HUDEP-2 (cell line): ENCODE data around the gene ATG16L1.

Experiments
- DNase-seq, 76 experiments: peaks; one replicate each; lab custom pipeline; 2025; ENCODE audit not compliant: unreplicated experiment in 76 of 76; lab: John Stamatoyannopoulos, UW

ATG16L1 gene

DNA sequence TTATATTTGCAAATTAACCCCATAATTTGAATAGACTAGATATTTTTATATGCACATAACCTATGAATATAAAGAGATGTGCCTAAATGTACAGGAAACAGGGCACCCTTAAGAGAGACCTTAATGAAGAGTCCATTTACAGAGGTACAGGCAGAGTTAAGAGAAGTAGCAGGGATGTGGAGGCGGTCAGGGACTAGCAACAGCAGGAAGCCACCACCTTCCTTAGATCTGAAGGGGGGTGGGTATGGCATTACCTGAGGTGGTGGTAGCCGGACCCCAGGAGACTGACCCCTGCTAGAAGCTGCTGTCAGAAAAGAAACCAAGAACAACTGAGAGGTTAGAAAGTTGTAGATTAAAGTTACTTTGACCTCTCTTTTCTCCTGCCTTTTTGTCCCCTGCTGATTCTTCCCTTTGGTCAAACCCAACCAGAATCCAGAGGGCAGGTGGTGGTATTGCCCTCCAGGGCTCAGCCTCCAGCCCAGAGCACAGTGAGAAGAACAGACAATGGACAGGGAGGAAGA is 24.9 kb upstream of the ATG16L1 start:
- DNase-seq: no peak

DNA sequence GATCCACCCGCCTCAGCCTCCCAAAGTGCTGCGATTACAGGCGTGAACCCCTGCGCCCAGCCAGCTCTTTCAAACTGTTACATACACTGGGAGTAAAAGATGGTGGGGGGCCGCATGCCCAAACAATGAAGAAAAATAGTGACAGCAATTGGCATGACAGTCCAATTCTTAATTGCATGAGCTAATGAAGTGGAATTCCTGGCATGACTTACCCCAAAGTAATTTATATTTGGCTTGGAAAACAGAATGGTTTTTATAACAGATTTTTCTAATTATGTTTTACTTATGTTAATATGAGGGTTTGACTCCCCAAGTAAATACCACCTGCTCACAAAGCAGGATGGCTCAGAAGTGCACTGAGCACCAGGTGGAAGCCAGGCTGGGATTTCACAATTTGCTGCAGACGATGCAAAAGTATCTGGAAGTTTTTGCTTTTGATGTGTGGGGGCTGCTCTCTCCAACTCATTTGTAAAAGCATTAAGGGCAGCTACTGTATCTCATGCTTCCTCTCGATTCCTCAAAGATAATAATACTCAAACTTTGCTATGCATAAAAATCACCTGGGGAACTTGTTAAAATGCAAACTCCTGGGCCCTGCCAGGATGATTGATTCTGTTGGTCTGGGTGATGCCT is 24.0 kb upstream of the ATG16L1 start:
- no peak for DNase-seq

DNA sequence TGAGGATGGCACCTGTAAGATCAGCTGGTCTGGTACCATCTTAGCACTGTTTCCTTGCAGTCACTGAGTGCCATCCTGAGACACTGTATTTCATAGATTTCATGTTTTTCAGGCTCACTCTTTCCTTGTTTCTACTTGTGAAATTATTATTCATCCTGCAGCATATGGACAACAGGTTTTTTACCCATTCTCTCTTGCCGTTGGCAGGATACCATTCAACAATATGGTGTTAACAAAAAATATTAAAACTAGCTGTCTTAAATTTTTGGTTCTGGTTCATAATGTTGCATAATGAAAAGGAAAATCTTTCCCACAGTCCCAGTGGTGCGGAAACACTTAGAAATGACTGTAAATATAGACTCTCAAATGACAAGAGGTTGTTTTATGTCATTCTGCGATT is 23.1 kb upstream of the ATG16L1 start:
- DNase-seq: no peak

DNA sequence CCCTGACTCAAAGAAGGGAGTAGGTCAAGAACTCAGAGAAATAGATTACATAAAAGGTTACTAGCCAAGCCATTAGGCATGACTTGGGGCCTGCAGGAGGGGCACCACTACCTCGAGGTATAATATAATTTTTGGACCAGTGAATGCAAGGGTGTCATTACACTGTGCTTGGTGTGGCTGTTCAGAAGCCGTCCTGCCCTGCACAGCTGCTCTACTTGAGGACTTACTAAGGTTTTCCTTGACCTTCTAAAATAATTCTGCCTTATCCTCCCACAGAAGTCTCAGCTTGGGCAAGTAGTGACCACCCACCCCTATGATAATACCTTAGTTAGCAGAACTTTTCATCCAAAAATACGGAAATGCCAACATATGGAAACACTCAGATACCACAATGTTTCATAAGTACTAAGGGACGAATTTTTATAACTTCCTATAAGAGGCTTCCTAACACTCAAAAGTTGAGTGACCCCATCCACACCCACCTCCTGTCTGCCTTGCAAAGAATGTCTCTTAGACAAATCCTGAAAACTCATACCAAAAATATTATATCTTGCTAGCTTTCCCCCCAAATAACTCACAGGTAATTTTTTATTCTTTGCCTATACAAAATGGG is 17.7 kb upstream of the ATG16L1 start:
- no peak for DNase-seq

DNA sequence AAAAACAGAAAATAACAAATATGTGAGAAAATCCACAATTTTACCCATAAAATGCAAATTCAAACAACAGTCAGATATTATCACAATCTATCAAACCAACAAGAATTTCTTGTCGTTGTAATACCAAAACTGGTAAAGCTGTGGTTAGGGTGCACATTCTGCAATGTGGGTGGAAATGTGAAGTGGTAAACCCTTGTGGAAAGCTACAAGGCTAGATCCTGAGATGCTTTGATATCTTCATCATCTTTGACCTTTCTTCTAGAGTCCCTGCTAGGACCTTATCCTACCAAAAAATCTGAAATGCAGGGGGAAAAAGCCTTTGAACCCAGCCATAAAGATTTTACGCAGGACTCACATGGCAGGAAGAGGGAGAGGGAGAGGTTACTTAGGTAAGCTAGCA is 17.2 kb upstream of the ATG16L1 start:
- no peak for DNase-seq

DNA sequence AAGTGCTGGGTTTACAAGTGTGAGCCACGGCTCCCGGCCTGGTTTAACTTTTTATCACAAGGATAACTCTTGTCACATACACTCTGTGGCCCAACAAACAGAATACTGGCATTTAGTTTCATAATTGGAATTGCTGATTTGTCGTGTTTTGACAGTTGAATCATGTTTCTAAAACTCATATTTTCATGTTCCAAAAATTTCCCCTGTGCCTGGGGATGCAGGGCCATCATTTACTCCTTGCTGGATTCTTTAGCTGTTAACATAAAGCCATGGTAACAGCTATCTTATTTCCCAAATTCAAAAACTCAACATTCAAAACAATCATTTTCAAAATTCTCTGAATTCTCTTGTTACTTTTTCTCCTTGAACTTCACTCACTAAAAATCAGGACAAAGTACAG is 16.5 kb upstream of the ATG16L1 start:
- no peak for DNase-seq

DNA sequence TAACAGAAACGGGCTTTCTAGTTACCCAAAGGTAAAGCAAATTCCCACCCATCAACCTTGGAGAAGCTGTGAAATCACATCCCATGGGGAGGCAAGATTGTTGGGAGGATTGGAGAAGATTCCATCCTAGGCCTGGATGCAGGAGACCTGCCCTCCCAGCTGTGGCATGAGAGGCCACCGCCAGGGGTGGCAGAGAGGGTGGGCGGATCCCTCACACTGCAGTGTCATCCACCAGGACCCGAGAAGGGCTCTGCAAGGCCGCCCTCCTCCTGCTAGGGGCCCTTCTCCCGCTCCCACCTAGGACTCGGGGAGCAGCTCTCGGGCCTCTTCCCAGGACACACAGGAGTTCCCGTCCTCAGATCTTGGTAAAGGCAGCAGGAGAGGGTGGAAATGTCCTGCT is 15.5 kb upstream of the ATG16L1 start:
- DNase-seq: no peak

DNA sequence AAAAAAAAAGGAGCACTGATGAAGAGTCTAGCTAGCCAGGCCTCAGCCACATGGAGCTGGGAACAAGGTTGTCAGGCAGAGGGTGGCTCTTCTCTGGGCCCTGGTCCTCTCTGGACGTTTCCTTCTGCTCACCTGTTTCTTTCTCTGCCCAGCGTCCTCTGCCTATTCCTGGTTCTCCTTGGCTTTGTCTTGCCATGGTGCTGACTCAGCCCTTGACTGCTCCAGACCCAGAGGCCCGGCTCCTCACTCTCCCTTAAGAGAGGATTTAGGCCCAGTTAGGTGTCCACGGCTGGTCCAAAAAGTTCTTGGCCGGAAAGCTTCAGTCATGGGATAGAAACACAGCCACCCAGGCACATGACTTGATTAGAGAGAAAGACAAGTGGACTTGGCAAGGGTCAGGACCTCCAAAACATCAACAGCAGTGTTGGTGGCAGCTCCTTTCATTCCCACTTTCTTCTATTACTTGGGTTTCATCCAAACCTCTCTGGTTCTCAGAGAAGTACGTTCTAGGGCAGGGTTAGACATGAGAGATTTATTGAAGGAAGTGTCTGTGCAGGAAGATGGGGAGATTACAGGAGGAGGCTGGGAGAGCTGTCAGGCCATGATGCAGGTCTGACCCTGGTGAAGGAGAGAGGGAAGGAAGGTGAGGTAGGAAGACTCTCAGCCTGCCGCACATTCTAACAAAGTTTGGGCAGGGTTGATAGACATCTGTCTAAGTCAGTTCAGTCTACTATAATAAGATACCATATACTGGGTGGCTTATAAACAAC is 14.5 kb upstream of the ATG16L1 start:
- DNase-seq: no peak

DNA sequence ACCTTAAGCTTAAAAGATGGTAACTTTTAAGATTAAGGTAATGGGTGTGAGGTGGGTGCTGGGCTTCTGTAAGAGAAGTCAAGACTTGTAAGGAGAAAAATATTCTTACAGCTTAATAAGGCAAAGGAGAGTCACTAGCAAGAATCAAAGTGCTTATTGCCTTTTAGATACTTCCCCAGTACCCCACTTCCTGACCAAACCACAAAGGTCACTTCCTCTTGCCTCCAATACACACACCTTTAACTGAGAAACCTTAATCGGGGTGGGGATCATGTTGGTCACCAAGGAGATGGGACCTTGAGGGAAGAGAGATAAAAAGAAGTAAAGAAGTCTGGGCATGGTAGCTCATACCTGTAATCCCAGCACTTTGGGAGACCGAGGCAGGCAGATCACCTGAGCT is 10.6 kb upstream of the ATG16L1 start:
- DNase-seq: no peak

DNA sequence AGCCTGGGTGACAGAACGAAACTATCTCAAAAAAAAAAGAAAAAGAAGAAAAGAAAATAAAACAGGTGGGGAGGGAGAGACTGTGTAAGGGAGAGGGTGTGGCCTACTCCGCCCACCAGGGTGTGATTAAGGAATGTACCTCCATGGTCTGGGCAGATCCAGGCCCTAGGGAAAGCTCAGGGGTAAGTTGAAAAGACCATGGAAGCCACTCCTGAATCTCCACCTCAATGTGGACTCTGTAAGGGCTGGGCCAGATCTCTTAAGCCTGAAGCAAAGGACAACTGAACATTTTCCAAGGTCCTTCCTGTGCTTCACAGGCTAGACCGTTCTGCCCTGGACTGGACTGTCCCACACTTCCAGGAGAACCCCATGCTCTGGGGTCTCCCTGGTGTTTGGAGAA is 9.7 kb upstream of the ATG16L1 start:
- DNase-seq: no peak

DNA sequence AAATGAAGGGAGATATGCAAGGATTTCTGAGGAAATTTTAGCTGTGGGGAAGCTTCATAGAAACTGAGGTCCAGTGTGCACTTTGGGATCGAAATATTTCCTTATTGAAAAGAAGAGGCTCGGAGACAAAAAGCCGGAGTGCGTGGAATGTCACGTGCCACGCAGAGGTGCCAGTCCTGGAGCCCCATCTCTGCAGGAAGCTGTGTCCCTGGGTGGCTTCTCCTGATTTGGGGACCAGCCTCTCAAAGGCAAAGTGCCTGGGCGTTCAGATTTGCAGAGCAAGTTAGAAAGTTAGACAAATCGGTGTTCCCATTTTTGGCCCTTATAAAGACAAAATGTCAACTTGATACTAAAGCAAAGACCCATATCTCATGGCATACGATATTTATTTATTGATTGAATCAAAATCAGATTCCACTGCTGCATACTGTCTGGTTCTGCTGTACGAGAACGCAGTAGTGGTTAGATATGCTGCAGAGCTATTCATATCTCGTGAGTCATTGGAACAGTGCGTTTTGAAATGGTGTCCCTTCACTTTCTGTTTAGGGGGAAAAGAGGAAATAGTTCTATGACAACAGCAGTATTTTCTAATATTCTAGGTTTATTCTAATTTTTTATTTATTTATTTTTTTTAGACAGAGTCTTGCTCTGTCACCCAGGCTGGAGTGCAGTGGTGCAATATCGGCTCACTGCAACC is 9.1 kb upstream of the ATG16L1 start:
- DNase-seq: no peak

DNA sequence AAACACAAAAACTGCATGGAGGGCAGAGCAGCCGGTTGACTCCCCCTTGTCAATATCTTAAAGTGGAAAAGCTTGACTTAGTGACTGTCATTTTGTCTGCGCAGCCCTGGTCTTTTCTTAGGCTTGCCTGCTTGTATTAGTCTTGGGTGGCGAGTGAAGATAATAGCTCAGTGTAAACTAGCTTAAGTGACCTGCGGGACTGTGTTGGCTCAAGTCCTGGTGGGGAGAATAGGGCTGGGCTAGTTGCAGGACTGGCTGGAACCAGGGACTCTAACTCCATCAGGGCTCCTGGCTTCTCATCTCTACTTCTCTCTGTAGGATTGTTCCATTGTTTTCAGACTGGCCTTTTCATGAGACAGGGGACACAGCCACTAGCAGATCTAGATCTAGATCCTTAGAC is 8.1 kb upstream of the ATG16L1 start:
- DNase-seq: no peak

DNA sequence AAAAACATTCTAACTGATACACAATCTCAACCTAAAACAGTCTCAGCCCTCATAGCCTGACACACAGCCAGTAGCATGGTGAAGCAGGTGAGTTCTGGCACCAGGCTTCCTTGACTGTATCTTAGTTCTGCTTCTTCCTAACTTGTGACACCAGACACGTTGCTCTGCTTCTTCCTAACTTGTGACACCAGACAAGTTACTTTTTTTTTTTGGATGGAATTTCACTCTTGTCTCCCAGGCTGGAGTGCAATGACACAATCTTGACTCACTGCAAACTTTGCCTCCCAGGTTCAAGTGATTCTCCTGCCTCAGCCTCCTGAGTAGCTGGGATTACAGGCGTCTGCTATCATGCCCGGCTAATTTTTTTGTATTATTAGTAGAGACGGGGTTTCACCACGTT is 6.7 kb upstream of the ATG16L1 start:
- DNase-seq: no peak

DNA sequence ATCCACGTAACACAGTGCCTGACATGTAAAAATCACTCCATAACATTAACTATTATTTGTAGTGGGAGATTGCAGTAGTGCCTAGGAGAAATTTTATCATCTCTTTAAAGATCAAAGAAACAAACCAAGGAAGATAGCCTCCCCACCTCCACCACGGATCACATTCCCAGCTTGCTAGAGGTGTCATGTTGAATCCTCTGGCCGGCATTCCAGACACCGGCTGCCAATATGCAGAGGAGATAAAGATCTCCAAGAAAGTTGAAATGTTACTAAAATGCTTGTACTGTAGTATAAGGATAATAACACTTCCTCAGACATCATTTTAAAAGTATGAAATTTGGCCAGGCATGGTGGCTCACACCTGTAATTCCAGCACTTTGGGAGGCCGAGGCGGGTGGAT is 6.1 kb upstream of the ATG16L1 start:
- DNase-seq: no peak

DNA sequence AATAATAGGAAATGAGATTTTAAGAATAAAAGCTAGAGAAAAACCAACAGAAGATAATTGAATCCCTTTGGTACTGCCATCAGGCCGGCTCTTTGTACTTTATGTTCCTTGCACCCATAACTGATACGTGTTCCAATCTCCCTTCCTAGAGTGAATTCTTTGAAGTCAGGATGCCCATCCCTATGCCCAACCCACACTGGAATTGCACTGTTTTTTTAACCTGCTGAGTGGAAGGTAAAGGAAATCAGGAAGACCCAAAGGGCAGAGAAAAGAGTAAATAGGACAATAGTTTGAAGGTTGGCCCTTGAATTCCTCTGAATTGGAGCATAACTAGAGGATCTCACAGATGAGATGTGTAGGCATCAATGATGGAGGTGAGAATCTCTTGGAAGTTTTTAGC is 4.4 kb upstream of the ATG16L1 start:
- no peak for DNase-seq

DNA sequence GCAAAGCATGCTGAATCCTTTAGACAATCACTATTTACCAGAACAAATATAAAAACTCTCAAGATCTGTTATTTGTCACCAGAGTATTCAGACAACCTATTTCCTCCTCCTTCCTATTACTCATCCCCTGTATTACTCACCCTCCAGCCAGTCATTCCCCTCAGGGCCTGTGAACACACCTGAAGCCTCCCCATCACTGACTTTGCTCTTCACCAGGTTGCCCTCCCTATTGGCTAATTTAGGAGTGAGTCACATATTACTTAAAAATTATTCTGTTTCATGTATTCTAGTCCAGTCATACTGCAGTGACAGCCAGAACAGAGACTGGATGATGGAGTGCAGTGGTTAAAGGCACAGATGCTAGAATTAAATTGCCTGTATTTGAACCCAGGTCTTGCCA is 3.7 kb upstream of the ATG16L1 start:
- DNase-seq: no peak

DNA sequence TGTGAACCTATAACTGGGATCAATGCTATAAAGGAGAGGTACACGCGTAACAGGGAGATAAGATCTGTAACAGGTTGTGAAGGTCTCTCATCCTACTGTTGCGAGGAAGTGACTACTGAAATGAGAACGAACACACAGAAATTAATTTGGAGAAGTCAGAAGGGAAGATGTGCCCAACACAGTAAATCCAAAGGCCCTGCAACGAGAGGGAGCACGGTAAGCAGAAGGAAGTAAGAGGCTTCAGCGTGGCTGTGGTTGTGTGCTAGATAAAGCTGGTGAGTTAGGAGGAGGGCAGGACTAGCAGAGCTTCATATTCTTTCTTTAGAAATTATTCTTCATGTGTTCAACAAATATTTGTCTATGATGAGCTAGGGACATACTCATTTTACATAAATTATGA is 2.5 kb upstream of the ATG16L1 start:
- DNase-seq: no peak

DNA sequence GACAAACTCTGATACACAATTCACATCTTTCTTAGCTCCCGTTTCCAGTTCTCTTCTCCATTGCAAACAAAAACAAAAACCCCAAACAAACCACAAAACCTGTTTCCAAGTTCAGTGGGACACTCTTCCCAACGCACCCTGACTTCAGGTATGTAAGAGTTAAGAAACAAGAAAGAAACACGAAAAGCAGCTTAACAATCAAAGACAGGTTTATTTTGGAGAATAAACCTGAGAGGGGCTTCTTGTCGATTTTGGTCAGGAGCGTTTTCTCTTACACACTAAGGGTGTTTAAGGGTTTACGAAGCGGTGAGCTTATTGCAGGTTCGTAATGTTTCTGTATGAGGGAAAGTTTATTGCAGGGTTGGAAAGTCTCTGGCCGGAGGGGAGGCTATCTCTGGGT is 905 bp upstream of the ATG16L1 start:
- no peak for DNase-seq

DNA sequence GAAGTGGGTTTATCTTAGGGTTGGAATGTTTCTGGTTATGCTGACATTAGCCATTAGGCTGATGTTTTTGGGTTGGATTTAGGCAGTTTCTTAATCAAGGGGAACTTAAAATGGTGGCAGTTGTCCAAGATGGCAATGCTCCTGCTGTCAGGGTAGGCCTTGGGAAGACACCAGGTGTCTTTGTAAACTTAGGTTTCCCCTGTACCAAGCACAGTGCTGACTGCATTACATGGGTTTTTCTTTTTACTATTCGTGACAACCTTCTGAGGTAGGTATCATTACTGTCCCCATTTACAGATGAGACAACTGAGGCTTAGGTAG is 528 bp upstream of the ATG16L1 start:
- no peak for DNase-seq

DNA sequence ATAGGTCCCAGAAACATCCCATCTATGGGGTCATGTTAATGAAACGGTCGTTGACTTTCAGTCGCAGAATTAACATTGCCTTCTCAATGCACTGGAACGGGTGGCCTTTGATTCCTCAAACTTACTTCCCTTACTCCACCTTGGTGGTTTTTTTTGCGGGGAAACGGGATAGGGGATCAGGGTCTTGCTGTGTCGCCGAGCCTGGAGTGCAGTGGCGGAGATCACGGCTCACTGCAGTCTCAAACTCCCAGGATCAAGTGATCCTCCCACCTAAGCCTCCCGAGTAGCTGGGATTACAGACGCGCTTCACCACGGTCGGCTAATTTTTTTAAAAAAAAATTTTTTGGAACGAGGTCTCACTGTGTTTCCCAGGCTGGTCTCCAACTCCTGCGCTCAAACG is 754 bp downstream of the ATG16L1 start:
- no peak for DNase-seq

DNA sequence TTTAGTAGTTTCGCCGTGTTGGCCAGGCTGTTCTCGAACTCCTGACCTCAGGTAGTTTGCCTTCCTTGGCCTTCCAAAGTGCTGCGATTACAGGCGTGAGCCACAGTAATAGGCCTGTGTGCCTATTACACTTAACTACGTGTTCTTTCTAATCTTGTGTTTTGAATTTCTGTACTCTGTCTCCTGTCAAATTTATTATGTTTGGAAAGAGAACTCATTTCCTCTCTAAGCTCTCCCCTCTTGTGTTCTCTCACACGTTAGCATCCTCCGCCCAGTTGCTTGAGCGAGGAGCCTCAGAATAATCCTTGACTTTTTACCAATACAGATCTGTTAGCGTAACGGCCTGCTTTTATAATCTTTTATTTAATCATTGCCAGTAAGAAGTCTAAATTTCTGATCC is 3.7 kb downstream of the ATG16L1 start:
- DNase-seq: no peak

DNA sequence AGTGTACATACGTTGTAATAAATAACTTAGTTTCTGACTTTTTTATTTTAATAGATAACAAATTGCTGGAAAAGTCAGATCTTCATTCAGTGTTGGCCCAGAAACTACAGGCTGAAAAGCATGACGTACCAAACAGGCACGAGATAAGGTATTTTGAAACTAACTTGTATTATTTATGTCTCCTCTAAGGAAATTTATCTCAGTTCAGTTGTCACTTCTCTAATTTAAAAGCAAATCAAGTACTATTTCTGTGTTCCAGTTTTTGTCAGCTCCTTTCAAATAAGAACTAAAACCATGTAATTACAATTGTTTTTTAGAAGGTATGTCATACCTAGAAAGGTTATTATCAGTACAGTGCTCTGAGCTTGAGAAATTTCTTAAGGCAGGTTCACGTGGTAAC is 4.6 kb downstream of the ATG16L1 start:
- DNase-seq: no peak
